ENCODE results near the gene LDLRAD2.

LDLRAD2 gene

GRCh38 chr1:21845646-21846641, 33.9 kb downstream of the LDLRAD2 start:
- DNase-seq = no peak

- DNase-seq = no peak
Measured at GRCh38 chr1:21847223-21848205, 35.4 kb downstream of the LDLRAD2 start.

DNA sequence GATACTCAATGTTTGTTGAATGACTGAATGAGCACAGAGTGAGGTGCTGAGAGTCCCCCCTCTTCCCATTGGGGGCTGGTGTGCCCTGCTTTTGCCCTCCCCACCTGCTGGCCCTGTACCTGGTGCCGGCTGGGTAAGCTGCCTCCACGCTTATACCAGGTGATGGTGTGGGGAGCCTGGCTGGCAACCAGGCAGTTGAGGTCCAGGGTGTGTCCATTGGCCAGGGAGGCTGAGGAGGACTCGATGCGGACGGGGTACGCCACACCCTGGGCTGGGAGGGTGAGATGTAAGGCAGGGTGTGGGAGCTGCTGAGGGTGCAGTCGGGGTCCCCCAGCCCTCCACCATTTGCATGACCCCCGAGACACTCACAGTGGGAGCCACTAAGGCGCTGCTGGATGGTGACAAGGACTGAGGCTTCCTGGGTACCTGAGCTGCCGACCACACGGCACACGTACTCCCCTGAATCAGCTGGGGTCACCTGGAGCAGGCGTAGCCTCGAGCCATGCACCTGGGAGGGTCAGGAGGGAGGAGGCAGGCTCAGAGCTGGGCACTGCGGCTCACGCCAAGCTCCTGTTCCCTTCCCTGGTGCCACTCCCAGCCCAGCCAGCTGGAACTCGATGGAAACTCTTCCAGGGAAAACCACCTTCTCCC, 36.6 kb downstream of the LDLRAD2 start:
- no peak for DNase-seq

DNA sequence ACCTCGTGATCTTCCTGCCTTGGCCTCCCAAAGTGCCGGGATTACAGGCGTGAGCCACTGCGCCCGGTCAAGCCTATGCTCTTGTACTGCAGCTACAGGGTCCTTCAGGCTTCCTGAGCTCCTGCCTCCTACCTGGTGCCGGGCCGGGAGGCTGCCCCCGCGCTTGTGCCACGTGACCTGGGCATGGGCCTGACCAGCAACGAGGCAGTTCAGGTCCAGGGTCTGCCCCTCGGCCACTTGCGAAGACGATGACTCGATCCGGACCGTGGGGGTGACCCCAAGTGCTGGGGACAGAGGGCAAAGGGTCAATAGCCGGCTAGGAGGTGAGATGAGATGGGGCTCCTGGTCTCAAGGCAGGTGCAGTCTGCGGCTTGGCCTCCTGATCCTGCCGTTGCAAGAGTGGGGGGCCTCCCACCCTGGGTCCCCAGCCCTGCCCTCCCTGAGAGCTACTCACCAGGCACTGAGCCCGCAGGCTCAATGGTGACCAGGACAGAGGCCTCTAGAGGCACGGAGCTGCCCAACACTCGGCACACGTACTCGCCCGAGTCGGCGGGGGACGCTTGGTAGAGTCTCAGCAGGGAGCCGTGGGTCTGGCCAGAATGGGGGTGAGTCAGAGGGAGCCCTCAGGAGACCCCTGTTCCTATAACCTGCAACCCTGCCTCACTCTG, 38.0 kb downstream of the LDLRAD2 start:
- no peak for DNase-seq

DNA sequence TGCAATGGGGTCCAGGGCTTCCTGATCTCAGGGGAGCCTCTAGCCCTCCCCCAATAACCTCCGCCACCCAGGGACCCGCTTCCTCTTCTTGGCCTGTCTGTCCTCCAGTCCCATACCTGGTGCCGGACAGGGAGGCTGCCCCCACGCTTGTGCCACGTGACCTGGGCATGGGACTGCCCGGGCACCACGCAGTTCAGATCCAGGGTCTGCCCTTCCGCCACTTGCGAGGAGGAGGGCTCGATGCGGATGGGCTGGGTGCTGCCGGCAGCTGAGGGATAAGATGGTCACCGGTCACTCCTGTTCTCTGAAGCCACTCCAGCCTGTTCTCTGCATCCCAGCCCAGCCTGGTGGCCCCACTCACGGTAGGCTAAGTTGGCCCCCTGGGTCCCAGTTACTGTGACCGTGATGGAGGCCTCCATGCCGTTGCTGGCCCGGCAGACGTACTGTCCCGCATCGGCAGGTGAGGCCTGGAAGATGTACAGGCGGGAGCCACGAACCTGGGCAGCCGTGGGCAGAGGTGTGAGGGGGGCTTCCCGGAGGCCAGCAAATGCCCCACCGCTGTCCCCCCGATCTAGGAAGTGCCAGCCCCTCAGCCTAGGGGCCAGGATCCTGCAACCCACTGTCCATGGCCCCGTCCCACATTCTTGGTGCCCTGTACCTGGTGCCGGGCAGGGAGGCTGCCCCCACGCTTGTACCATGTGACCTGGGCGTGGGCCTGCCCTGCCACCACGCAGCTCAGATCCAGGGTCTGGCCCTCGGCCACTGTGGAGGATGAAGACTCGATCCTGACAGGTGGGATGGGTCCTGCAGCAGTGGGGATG, 39.6 kb downstream of the LDLRAD2 start:
- no peak for DNase-seq

GRCh38 chr1:21852282-21853130, 40.4 kb downstream of the LDLRAD2 start:
- DNase-seq = no peak

DNA sequence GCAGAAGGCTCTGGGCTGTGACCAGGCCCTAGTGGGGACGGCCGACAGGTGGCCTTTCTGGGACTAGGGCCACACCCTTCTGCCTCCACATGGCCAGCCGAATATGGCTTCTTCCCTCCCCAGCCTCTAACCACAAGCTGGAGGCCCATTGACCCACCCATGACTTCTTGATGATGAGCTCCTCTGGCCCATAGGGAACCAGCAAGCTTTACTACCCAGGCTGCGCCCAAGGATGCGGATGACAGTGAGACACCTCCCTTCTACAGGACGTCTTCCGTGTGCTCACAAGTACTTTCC, 41.0 kb downstream of the LDLRAD2 start:
- DNase-seq = no peak

DNA sequence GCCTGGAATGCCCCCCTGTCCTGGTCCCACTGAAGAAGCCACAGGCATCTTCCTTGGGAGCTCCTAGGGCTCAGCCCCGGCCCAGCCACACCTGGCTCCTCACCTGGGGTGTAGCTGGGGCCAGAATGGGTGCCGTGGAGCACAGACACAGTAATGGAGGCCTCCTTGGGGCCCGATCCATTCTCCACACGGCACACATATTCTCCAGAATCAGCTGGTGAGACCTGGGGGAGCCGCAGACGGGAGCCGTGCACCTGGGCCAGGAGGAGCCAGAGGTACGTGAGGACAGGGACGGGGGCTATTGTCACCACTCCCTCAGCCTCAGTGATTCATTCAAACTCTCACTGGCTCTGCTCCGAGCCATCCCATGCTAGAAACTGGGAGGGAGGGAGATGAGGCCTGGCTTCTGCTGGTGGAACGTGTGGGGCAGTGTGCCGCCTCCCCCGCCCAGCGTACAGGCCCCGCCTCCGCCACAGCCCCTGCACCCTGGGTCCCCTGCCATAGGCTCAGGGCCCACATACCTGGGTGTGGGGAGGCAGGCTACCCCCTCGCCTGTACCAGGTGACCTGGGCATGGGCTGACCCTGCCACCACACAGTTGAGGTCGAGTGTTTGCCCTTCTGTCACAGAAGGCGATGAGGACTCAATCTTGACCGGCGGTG, 42.2 kb downstream of the LDLRAD2 start:
- DNase-seq = no peak

GRCh38 chr1:21854751-21855131, 42.7 kb downstream of the LDLRAD2 start:
- no peak for DNase-seq

DNA sequence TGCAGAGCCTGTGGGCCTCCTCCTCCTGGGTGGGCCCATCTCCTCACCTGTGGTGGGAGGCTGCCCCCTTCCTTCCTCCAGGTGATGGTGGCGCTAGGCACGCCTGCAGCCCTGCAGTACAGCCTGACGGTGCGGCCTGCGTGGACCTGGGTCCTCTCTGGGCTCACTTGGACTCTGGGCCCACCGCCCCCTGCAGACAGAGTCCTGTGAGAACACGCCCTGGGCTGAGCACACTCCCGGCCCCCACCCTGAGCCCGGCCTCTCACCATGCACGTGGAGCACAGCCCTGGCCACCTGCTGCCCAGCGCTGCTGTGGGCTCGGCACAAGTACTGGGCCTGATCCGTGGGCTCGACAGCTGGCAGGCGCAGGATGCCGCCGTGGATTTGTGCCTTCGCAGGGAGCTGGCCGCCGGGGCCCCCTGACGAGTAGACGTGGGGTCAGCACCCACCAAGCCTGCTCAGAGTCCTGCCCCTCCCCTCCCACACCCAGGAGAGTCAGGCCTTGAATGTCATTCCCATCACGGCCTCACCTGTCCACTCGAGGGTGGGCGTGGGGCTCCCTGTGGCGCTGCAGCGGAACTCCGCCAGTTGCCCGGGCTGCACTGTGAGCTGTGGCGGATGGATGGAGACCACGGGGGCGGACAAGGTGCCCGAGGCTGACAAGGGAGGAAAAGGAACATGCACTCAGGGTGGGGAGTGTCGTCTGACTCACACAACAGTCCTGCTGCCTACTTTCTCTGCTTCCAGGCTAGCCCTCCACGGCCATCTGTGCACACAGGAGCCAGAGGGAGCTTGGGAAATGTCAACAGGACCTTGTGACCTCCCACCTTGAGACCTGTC, 43.4 kb downstream of the LDLRAD2 start:
- no peak for DNase-seq

- no peak for DNase-seq
Measured at GRCh38 chr1:21857142-21857839, 45.2 kb downstream of the LDLRAD2 start.

DNA sequence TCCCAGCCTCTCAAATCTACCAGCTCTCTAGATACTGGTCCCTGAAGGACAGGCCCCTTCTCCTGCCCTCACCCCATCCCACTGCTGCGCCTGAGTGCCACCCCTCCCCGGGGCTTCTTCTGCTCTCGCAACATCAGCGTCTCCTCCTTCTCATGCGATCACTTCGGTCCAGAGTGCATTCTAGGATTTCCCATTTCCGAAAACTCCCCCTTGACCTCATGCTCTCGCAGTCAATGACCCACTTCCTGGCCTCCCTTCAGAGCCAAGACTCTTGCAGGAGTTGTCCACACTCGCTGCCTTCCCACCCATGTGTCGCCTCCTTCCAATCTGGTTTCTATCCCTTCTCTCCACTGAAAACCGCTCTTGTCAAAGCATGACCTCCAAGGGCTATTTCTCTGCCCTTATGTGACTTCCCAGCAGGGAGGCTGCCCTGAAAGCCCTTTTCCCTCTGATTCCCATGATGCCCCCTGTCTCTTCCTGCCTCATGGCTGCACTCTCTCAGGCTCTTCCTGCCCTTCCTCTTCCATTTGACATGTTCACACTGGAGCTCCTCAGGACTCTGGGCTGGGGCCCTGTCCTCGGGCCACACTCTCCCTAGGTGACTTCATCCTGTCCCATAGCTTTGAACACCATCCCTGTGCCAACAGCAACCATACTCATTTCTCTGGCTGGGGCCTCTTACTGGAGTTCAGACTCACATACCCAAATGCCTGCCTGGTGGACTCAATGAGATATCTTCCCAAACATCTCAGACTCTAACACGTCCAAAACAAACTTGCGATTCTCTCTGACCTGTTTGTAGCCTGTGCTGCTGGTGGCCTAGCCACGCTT, 46.0 kb downstream of the LDLRAD2 start:
- no peak for DNase-seq

DNA sequence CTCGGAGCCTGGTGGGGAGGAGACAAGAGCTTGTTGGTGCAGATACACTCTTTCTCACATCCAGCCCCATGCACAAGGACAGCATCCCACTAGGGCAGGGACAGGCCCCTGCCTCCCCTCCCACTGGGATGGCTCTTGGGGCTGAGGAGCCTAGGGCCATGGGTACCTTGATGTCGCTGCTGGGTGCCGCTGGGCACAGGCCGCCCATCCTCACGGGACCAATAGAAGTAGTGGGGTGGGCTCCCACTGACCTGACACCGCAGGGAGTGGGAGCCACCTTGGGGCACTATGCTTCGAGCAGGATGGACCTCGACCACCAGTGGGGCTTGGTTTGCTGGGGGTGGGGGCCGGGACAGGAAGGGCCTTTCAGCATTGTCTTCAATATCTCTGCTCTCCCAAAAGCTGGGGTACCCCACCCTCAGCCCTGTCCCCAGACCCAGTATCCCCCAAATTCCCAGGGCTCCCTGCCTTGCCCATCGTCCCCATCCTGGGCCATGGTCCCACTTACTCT, 47.7 kb downstream of the LDLRAD2 start:
- DNase-seq = no peak

GRCh38 chr1:21860971-21861370, 48.9 kb downstream of the LDLRAD2 start:
- DNase-seq = no peak

- no peak for DNase-seq
Measured at GRCh38 chr1:21861602-21862429, 49.8 kb downstream of the LDLRAD2 start.

- DNase-seq = no peak
Measured at GRCh38 chr1:21863981-21864380, 51.9 kb downstream of the LDLRAD2 start.
